Activated naive CD4-positive, alpha-beta T cell treated with anti-CD3 and anti-CD28 coated beads, Interleukin-2, amount 50 U/mL, for 24 hours (primary cell): ENCODE results near the gene CYP1A2.

ENCODE experiments used
- H3K27ac Mint-ChIP-seq: one replicate; pipeline ENCODE4 v1.8.0; 2021; ENCODE audit warnings: mild to moderate bottlenecking, mixed read lengths
- H3K27me3 Mint-ChIP-seq: one replicate; pipeline ENCODE4 v1.8.0; 2021; ENCODE audit warnings: mixed read lengths
- H3K36me3 Mint-ChIP-seq: one replicate; pipeline ENCODE4 v1.8.0; 2021; ENCODE audit warnings: mixed read lengths
- H3K4me1 Mint-ChIP-seq: one replicate; pipeline ENCODE4 v1.8.0; 2021; ENCODE audit warnings: mixed read lengths
- H3K4me3 Mint-ChIP-seq: one replicate; pipeline ENCODE4 v1.8.0; 2021; ENCODE audit warnings: mild to moderate bottlenecking, mixed read lengths
- H3K9me3 Mint-ChIP-seq: one replicate; pipeline ENCODE4 v1.8.0; 2021; ENCODE audit warnings: mixed read lengths

The CYP1A2 gene

DNA sequence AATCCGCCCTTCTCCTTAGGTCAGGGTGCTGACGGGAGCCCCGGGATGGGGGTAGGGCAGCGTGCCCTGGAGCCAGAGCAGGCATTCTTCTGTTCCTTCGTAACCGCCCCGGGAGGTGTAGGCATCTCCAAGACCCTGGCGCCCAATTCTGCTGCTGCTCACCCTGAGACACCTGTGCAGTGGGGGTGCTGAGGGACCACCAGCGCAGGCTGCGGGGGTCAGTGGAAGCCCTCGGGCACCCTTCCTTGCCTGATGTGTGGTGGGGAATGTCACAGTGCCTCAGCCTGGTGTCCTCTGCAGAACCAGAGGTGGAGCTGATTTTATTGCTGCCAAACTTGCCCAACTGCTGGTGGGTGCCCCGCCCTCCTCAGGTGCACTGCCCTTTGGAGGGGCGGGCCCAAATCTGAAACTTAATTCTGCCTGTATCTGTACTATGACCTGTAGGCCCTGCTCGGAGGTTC lies 40.6 kb downstream of the CYP1A2 start:
- peak overlapping the region; percentile 90 for H3K27ac Mint-ChIP-seq
- no peaks in the 10 kb centered on the region for H3K27me3 Mint-ChIP-seq
- no peaks in the 10 kb centered on the region for H3K9me3 Mint-ChIP-seq
- peaks cover 24% of the 10 kb centered on the region for H3K36me3 Mint-ChIP-seq
- H3K4me3 Mint-ChIP-seq: peak overlapping the region; percentile 91
- H3K4me1 Mint-ChIP-seq: peaks cover 84% of the 10 kb centered on the region

DNA sequence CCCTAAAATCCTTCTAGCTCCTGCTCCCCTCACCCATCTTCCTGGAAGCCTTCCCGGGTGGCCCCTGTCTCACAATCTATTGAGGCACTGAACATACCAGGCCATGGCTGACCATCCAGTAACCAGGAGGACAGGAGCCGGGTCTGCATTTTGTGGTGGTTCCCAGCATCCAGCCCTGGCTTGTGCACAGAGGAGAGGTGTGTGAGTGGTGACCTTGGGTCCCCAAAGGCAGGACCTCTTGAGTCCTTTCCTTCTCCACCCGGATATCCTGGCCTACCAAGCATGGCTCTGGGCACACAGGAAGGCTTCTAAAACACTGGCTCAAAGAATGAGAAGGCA lies 41.1 kb downstream of the CYP1A2 start:
- Mint-ChIP-seq H3K9me3 (no peaks in the 10 kb centered on the region), H3K4me1 (peaks cover 84% of the 10 kb centered on the region), H3K4me3 (peak overlapping the region; percentile 91), H3K27ac (peak overlapping the region; percentile 90), H3K36me3 (peaks cover 23% of the 10 kb centered on the region), H3K27me3 (no peaks in the 10 kb centered on the region)

DNA sequence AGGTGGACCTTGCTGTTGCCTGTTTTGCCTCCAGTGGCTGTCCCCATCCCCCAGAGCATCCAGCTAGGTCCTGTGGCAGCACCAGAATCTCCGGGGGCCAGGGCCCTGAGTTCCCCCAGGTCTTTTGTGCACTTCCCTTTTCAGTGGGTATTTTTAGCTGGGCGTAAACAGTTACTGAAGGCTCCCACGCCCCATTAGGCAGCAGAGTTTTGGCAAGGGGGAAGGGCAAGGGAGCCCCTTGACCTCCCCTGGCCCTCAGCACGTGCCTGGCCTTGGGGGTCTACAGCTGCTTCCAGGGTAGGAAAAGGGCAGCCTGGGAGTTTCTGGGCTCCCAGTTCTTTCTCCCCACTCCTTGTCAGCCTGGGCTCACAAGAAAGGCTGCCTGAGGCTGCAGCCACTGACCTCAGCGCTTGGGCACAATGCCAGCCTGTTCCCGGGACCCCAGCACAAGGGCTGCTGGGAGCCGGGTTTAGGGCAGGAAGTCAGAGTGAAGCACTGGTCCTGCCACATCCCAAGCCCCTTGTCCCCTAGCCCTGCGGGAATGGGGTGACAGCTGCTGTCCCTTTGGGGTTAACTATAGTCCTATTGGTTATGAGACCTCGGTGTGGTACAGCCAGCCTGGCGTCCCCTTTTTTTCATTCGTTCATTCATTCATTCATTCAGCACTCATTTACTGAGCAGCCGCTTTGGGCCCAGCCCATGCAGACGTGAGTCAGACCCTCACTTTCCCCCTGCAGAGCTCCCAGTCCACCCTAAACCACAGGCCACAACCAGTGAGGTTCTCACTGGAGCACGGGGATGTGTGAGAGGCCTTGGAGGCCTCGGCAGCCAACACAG lies 41.7 kb downstream of the CYP1A2 start:
- Mint-ChIP-seq H3K4me3 (peak overlapping the region; percentile 91), H3K27me3 (no peaks in the 10 kb centered on the region), H3K9me3 (no peaks in the 10 kb centered on the region), H3K4me1 (peaks cover 84% of the 10 kb centered on the region), H3K36me3 (peaks cover 17% of the 10 kb centered on the region), H3K27ac (peak overlapping the region; percentile 96)

DNA sequence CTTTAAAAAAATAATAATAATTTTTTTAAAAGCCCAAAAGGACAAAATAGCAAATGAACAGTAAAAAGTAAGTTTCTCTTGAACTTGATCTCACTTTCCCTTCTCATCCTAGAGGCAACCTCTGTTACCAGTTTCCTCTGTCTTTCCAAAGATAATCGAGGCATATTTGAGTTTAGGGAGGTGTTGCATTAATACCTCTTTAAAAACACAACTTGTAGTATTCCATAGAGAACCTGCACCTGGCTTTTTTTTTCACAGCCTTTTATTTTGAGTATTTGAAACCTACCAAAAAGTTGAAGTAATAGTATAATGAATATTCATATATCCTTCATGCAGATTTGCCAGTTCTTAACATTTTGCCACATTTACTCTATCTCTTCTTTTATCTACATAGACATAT lies 42.4 kb downstream of the CYP1A2 start:
- H3K9me3 Mint-ChIP-seq: no peaks in the 10 kb centered on the region
- H3K4me1 Mint-ChIP-seq: peaks cover 84% of the 10 kb centered on the region
- peak overlapping the region; percentile 91 for H3K27ac Mint-ChIP-seq
- H3K36me3 Mint-ChIP-seq: peaks cover 15% of the 10 kb centered on the region
- peak overlapping the region; percentile 81 for H3K4me3 Mint-ChIP-seq
- H3K27me3 Mint-ChIP-seq: no peaks in the 10 kb centered on the region

DNA sequence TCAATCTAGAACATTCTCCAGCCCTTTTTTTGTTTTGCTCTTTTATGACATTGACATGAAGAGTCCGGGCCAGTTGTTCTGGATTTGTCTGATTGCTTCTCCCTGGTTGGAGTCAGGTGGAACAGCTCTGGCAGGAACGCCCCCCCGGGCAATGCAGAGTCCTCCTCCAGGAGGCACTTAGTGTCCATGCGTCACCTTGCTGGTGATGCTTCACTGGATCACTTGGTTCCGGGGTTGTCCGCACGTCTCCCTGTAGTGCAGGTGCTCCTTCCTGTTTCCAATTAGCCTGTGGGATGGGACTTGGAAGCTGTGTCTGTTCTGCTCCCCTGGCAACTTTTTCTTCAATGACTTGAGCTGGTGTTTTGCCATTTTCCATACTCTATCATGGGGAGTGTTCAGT lies 43.0 kb downstream of the CYP1A2 start:
- Mint-ChIP-seq H3K4me1 (peaks cover 87% of the 10 kb centered on the region), H3K9me3 (no peaks in the 10 kb centered on the region), H3K27ac (peak overlapping the region; percentile 91), H3K4me3 (peak overlapping the region; percentile 81), H3K27me3 (no peaks in the 10 kb centered on the region), H3K36me3 (peaks cover 17% of the 10 kb centered on the region)

DNA sequence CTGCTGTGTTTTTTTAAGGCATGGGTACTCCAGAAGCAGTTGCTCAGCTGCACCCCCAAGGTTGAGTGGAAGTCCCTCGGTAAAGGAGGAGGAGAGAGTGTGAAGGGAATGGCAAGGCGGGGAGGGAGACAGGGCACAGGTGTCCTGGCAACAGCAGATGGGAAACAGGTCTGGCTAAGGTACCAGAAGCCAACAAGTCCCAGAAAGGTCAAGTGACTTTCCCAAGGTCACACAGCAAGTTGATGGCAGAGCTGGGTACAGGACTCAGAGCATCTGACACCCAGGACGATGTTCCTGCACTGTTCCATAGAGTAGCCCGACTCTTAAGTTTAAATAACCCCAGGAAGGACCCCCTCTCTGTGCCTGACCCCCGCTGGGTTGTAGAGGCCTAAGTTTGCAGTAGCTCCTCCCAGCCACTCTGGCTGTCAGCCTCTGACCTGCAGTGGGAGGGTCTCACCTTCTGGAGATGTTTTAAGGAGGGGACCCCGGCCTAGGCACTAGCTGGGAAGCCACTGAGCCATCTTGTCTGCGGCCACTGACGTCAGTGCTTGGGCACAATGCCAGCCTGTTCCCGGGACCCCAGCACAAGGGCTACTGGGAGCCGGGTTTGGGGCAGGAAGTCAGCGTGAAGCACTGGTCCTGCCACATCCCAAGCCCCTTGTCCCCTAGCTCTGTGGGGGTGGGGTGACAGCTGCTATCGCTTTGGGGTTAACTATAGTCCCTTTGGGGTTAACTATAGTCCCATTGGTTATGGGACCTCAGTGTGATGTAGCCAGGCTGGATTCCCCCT lies 43.8 kb downstream of the CYP1A2 start:
- Mint-ChIP-seq H3K4me3 (peak overlapping the region; percentile 81), H3K36me3 (peaks cover 17% of the 10 kb centered on the region), H3K4me1 (peaks cover 85% of the 10 kb centered on the region), H3K9me3 (no peaks in the 10 kb centered on the region), H3K27me3 (no peaks in the 10 kb centered on the region), H3K27ac (peak overlapping the region; percentile 91)

DNA sequence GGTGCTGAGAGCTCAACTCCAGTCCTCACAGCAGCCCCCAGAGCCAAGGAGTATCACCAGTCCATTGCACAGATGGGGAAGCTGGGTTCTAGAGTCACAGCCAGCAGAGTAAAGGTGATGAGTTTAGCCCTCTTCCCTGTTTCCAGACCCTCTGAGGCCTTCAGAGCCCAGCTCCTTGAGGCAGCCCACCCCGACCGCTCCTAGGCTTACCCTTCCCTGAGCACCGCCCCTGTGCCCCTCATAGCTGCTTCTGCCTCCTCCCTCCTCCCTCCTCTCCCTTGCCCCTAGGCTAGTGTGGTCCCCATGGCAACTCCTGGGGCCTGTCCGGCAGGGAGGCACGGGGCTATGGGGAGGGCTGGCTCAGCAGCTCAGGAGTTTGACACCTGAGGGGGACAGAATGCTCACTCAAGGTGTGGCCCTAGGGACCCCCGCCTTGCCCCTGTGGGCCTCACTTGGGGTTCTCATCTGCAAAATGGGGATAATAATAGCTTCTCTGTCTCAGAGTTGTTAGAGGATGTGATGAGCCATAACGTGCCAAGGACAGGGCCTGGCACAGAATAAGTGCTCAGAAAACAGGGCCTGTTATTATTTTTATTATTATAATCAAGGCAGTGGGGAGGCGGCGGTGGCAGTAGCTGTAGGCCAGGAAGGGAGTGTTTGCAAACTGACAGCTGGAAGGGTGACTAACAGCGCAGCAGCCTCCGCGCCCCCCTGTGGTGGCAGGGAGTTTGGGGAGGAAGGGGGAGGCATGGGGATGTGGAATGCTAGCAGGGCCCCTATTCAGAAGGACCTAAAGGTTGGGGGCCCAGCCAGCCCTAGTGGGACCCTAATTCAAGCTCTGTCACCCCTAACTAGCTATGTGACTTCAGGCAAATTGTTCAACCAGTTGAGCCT lies 44.7 kb downstream of the CYP1A2 start:
- H3K27ac Mint-ChIP-seq: peak overlapping the region; percentile 72
- no peaks in the 10 kb centered on the region for H3K9me3 Mint-ChIP-seq
- H3K27me3 Mint-ChIP-seq: no peaks in the 10 kb centered on the region
- H3K36me3 Mint-ChIP-seq: peaks cover 13% of the 10 kb centered on the region
- H3K4me1 Mint-ChIP-seq: peaks cover 84% of the 10 kb centered on the region
- peak overlapping the region; percentile 55 for H3K4me3 Mint-ChIP-seq

DNA sequence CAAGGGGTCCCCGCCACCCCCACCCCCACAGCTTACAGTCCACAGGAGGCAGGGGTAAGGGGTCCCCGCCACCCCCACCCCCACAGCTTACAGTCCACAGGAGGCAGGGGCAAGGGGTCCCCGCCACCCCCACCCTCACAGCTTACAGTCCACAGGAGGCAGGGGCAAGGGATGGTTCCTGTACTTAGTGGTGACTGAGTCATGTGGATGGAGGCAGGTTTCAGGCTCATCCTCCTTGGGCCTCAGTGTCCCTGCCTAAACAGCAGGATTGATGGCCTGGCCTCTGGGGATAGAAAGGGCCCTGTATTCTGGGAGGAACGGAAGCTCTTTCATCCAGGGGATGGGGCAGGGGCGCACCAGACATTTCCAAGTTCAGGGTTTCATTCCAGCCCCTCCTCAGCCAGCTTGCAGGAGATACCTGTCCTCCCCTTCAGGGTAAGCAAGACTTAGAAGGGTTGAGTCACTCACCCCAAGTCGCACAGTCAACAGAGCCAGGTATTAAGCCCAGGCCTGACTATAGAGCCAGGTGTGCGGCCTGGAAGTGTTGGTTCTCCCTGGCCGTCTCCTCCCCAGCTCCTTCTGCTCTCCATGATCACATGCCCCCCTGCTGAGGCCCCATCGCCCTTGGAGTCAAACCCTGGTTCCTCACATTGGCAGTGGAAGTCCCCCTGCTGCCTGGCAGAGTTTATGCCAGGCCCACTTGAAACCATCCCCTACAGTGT lies 45.8 kb downstream of the CYP1A2 start:
- H3K4me1 Mint-ChIP-seq: peaks cover 83% of the 10 kb centered on the region
- peak overlapping the region; percentile 26 for H3K4me3 Mint-ChIP-seq
- no peaks in the 10 kb centered on the region for H3K27me3 Mint-ChIP-seq
- peaks cover 13% of the 10 kb centered on the region for H3K36me3 Mint-ChIP-seq
- H3K9me3 Mint-ChIP-seq: no peaks in the 10 kb centered on the region
- peak overlapping the region; percentile 88 for H3K27ac Mint-ChIP-seq

DNA sequence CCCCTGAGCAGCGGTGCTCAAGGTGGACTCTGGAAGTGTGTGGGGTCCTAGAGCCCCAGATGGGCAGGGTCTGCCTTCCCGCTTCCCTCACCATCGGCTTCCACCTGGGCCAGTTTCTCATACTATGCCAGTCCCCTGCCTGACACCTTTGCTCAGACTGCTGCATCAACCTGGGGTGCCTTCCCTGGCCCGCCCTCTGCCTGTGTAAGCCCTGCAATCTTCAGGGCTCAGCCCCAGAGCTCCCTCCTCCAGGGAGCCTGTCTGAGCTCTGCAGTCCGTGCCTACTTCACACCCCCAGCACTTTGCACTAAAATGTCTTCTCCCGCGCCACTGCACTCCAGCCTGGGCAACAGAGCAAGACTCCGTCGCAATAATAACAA lies 46.3 kb downstream of the CYP1A2 start:
- no peaks in the 10 kb centered on the region for H3K9me3 Mint-ChIP-seq
- H3K36me3 Mint-ChIP-seq: peaks cover 11% of the 10 kb centered on the region
- peak overlapping the region; percentile 26 for H3K4me3 Mint-ChIP-seq
- H3K4me1 Mint-ChIP-seq: peaks cover 83% of the 10 kb centered on the region
- no peaks in the 10 kb centered on the region for H3K27me3 Mint-ChIP-seq
- peak overlapping the region; percentile 88 for H3K27ac Mint-ChIP-seq

DNA sequence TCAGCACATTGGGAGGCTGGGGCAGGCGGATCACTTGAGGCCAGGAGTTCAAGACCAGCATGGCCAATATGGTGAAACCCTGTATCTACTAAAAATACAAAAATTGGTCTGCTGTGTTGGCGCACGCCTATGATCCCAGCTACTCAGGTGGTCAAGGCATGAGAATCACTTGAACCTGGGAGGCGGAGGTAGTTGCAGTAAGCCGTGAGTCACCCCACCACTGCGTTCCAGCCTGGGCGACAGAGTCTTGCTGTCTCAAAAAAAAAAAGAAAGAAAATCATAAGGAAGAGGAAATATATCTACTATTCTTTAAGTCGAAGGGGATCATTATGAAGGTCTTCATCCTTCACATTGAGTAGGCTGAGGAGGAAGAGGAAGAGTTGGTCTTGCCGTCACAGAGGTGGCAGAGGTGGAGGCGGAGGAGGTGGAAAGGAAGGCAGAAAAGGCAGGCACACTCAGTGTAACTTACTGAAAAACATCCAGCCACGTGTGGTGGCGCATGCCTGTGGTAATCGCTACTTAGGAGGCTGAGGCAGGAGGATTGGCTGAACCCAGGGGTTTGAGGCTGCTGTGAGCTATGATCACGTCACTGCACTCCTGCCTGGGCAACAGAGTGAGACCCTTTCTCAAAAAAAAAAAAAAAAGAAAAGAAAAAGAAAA lies 47.5 kb downstream of the CYP1A2 start:
- Mint-ChIP-seq H3K9me3 (no peaks in the 10 kb centered on the region), H3K4me1 (peaks cover 75% of the 10 kb centered on the region), H3K36me3 (peaks cover 9% of the 10 kb centered on the region), H3K27me3 (no peaks in the 10 kb centered on the region), H3K4me3 (peak overlapping the region; percentile 71), H3K27ac (peak overlapping the region; percentile 98)

DNA sequence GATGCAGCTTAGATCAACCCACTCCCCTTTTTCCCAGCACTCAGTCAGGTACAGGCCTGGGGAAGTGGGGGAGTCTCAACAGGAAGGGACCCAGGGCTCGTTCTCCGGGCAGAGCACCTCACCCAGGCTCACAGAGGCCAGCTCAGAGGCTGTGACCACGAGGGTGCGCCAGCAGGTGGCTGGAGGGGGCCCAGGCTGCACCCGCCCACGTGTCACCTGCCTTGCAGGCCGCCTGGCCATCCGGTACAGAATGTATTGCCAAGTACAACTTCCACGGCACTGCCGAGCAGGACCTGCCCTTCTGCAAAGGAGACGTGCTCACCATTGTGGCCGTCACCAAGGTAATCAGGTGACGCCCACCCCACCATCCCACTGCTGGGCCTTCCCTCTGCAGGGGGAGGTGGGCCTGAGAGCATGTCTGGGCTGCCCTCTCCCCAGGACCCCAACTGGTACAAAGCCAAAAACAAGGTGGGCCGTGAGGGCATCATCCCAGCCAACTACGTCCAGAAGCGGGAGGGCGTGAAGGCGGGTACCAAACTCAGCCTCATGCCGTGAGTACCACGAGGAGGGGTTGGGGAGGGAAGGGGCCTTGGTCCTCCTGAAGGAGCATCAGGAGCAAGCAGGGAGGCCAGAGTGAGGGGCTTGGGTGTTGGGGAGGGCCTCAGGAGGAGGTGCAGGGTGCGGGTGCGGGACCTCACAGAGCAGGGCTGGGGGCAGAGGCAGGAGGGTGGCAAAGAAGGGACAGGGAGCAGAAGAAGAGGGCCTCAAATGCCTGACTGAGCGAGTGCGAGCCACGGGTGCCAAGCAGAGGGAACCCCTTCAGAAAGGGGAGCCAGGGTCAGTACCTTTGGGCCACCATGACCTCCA lies 50.0 kb downstream of the CYP1A2 start:
- Mint-ChIP-seq H3K4me3 (peak overlapping the region; percentile 4), H3K27ac (peak overlapping the region; percentile 46), H3K4me1 (peaks cover 51% of the 10 kb centered on the region), H3K27me3 (no peaks in the 10 kb centered on the region), H3K9me3 (no peaks in the 10 kb centered on the region), H3K36me3 (peaks cover 3% of the 10 kb centered on the region)

DNA sequence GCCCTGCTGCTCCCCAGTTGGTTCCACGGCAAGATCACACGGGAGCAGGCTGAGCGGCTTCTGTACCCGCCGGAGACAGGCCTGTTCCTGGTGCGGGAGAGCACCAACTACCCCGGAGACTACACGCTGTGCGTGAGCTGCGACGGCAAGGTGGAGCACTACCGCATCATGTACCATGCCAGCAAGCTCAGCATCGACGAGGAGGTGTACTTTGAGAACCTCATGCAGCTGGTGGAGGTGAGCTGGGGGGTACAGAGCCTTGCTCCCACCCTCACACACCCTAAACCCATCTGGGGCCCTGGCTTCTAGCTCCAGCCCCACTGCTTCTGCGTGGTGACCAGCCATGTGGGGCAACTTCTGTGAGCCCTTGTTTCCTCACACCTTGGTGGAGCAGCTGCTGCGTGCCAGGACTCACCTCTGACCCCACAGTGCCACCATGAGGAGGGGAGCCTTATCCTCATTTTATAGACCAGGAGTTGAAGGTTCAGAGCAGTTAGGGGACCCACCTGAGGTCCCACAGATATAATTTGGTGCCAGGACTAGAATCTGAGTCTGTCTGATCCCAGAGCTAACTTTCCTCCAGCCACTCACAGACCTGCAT lies 50.7 kb downstream of the CYP1A2 start:
- Mint-ChIP-seq H3K27ac (peak overlapping the region; percentile 46), H3K9me3 (no peaks in the 10 kb centered on the region), H3K27me3 (no peaks in the 10 kb centered on the region), H3K4me1 (peaks cover 48% of the 10 kb centered on the region), H3K36me3 (peaks cover 5% of the 10 kb centered on the region), H3K4me3 (no peak overlapping the region)

DNA sequence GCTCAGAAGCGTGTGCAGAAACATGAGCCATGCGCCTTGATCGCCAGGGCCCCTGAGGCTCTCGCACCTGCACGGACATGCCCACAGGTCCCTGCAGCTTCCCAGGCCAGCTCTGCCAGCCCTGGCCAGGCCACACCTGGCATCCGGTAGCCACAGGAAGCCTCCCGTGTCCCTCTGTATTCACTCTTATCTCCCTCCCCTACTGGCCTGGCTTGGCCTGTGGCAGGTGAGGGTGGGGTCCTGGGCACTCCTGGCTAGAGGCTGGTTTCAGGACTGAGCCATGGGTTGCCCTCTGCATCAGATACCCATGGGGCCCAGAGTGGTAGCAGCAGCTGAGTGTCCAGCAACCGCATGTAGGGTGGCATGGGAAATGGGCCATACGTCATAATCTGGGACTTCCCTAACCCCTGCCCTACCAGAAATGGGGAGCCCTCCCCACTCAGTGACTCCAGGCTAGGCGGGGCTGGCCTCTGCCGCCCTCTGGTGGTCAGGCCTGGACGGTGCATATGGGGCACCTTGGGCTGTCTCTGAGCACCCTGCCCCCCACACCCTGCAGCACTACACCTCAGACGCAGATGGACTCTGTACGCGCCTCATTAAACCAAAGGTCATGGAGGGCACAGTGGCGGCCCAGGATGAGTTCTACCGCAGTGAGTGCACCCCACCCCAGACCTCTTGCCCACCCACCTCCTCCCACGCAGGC lies 51.4 kb downstream of the CYP1A2 start:
- Mint-ChIP-seq H3K4me3 (no peak overlapping the region), H3K27me3 (no peaks in the 10 kb centered on the region), H3K36me3 (peaks cover 5% of the 10 kb centered on the region), H3K27ac (peak overlapping the region; percentile 84), H3K9me3 (no peaks in the 10 kb centered on the region), H3K4me1 (peaks cover 42% of the 10 kb centered on the region)
